HT1080 (cell line): Measurements from ENCODE around the gene CRCP. TPM values are rescaled to one million over a fixed set of nuclear protein-coding genes. Genes with fewer than 3 reads are reported as not detected.
"Not testable (repeated sequence)": the region's sequence is repeated elsewhere in the genome, so short reads cannot be mapped to it uniquely, and the experiment has no call there.

Experiments
- DNase-seq: peaks from one replicate; pipeline ENCODE4 v3.0.0-alpha.2; 2015; ENCODE audit warnings: low read depth
- polyA plus RNA-seq, 2 experiments: library from polyadenylated mRNA; depleted of rRNA; stranded (reverse); fragments of >200 nt; gene quantifications; 2 replicates each; pipeline ENCODE4 v1.2.3, GENCODE V29; 2015
- total RNA-seq: library from RNA; depleted of rRNA; stranded (reverse); fragments of >200 nt; shearing (Covaris generic); gene quantifications from 2 replicates; pipeline ENCODE4 v1.2.3, GENCODE V29; 2014; rRNA removed

The CRCP gene
- total RNA-seq = 24.7 and 30.6 TPM in 2 replicates
- 21.4 and 21.7 TPM in 2 replicates for polyA plus RNA-seq (2015; cell fraction: cytosol; rRNA removed)
- 21.2 and 22.6 TPM in 2 replicates for polyA plus RNA-seq (2015; cell fraction: nucleus; rRNA removed)

DNA sequence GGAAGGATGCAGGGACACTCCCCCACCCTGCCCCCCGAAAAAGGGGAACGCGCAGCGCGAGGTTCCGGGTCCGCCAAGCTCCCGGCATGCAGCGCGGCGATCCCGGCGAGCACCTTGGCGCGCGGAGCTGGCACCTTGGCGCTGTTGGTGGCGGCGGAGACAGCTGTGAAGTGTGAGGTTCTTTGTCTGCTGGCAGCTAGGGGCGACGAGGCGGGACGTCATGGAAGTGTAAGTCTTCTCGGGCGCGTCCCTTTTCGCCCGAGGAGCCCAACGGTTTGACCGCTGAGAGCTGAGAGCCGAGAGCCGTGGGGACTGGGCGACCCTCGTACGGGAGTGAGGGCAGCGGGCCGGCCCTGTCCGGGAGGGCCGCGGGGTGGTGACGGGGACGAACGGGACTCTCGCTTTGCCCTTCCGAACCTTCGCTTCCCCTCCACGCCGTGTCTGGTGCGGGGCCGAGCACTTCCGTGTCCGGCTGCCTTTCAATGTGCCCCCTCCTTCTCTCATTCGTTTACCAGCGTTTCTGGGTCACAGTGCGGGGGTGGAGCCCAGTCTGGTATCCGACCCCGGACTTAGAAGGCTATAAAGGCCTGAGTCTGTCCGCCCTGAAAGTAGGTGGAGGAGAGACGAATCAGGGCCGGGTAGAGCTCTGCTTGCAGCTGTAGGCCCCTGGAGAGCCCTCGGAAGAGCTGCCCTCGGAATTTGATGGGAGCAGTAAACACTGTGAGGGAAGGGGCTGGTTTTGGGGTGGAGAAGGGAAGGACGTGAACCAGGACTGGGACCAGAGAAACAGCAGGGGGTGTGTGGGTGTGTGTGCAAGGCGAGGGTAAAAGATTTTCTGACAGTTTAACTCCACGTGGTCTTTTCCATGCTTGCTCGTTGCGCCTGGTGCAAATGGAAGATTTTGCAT, at the start of gene CRCP:
Gene CRCP, plus strand, starts transcription at position 105 of the 907 bp plus-strand sequence. Its CDS starts 116 bp downstream, at position 221.
- peak; percentile 82 for DNase-seq

GRCh38 chr7:66069732-66070131, 44.9 kb upstream of the CRCP start:
- no peak for DNase-seq

- DNase-seq = no peak
These were observed 44.4 kb upstream of the CRCP start for GRCh38 chr7:66070222-66070621.

- DNase-seq = not testable (repeated sequence)
These were observed 42.4 kb upstream of the CRCP start for GRCh38 chr7:66072208-66072607.

DNA sequence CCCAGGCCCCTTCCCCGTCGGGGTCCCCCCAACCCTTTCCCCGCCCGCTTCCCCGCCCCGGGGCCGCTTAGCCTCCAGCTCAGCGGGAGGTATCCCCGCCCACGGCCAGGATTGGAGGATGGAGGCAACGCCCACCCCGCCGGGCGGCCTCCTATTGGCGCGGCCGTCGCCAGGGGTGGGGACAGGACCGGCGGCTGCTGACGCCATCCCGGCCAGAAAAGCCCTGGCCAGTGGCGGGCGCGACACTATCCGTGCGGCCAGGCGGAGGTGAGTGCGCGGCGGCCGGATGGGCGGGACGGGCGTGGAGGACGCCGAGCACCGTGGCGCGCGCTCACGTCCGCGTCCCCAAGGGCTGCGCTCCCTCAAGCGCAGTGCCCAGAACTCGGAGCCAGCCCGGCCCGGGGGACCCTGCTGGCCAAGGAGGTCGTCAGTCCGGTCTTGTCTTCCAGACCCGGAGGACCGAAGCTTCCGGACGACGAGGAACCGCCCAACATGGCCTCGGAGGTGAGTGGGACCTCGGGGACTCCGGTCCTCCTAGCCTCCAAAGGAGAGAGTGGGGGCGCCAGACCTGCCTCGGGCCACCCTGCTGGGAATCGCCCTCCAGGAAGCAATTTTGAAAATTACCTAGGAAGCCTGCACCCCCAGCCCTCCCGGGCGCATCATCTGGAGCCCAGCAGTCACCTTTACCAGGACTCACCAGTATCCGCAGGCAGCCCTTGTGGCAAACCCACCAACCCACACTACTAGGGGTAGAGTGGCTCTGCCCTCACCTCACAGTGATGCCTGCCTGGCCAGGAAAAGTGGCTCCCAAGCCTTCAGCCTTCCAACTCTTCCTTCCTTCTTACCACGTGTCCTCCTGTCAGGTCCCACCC, 38.8 kb upstream of the CRCP start, which contains the start of gene ASL:
Gene ASL, plus strand, starts transcription at position 230 of the 872 bp plus-strand sequence. Its CDS starts 263 bp downstream, at position 493.
- DNase-seq = peak; percentile 89

DNA sequence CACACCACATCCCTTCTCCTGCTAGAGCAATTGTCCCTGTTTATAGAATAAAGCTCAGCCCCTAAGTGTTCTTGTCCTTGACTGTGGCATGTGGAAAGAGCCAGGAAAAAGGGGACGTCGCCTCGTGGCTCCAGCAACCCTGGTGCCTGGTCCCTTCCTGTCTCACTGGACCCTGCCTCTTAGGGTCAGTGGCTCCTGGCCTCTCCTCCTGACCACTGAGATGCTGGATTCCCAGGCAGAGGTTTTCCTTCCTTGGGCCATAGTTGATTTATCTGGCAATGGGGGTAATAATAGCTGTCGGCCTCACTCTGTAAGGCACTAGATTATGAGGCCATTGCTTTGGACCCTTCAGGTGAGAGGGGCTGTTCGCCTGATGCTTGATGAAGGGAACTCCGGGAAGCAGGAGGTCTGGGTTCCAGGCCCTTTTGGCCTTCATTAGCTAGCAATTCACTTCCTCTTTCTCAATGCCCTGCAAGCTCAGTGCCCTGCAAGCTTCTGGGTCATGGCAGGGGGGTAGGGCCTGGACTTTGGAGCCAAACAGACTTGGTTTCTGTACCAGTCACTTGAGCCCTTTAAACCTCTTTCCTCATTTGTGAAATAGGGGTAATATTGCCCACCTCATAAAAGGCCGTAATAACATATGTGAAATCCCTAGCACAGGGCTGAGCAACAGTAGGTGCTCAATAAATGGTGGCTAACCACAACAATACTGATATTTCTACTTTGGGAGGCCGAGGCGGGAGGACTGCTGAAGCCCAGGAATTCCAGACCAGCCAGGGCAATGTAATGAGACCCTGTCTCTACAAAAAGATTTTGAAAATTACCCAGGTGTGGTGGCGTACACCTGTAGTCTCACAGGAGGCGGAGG, 38.0 kb upstream of the CRCP start:
- DNase-seq = no peak

DNA sequence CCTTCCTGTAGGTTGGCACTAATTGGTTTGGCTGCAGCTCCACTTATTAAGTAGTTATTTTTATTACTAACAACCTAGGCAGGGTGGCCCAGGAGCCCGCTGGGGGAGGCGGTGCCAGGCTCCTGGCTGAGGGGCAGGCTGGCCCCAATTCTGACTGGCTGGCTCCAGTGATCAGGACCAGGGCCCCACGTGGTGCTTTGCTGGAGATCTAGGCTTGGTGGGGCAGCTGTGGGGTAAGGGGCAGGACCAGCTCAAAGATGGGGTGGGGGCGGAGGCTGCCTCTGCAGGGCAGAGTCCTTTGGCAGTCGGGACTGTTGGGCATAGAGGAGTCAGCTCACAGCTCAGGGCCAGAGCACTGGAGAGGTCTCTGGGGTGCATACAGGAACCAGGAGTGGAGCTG, 36.6 kb upstream of the CRCP start:
- DNase-seq = no peak

DNA sequence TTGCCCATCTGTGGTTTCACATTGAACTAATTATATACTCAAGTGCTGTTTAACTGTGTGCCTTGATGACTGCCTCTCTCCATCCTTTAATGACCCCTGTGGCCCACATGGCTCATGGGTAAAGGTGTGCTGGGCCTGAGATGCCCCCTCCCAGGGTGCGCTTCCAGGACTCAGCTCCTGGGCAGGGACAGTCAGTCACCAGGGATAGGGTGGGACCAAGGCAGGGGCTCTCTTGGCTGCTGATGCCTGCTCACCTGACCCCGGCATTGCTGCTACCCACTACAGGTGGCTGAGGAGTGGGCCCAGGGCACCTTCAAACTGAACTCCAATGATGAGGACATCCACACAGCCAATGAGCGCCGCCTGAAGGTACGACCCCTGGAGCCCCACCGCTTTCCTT, 32.6 kb upstream of the CRCP start:
- no peak for DNase-seq

DNA sequence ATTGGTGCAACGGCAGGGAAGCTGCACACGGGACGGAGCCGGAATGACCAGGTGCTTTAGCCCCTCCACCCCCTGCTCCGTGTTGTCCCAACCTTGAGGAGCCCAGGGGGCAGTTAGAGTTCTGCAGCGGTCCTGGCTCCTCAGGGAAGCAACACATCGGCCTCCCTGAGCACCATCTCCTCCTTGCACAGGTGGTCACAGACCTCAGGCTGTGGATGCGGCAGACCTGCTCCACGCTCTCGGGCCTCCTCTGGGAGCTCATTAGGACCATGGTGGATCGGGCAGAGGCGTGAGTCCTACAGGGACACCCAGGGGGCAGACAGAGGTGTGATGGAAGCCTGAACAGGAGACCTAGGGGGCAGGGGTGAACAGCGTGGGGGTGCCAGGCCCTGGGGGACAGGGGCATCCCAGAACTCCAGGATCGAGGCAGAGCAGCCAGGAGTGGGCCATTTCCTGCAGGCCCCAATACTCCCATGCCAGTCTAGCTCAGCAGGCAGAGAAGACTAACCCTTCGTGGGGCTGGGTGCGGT, 31.7 kb upstream of the CRCP start:
- no peak for DNase-seq

DNA sequence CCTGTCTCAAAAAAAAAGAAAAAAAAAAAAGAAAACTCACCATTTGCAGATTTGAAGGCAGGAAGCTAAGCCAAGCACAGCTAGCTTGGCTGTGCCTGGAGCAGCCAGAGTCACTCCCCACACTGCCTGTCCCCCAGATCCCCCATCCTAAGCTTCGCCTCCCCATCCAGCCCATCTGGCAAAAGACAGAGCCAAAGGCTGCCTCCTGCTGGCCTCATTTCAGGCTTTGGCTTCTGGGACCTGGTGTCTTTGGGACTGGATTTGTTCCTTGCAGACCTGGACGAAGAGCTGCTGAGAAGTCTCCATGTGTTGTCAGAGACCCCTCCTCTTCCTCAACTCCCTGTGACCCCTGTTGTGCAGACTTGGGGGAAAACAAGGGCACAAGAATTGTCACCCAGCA, 31.0 kb upstream of the CRCP start:
- no peak for DNase-seq

DNA sequence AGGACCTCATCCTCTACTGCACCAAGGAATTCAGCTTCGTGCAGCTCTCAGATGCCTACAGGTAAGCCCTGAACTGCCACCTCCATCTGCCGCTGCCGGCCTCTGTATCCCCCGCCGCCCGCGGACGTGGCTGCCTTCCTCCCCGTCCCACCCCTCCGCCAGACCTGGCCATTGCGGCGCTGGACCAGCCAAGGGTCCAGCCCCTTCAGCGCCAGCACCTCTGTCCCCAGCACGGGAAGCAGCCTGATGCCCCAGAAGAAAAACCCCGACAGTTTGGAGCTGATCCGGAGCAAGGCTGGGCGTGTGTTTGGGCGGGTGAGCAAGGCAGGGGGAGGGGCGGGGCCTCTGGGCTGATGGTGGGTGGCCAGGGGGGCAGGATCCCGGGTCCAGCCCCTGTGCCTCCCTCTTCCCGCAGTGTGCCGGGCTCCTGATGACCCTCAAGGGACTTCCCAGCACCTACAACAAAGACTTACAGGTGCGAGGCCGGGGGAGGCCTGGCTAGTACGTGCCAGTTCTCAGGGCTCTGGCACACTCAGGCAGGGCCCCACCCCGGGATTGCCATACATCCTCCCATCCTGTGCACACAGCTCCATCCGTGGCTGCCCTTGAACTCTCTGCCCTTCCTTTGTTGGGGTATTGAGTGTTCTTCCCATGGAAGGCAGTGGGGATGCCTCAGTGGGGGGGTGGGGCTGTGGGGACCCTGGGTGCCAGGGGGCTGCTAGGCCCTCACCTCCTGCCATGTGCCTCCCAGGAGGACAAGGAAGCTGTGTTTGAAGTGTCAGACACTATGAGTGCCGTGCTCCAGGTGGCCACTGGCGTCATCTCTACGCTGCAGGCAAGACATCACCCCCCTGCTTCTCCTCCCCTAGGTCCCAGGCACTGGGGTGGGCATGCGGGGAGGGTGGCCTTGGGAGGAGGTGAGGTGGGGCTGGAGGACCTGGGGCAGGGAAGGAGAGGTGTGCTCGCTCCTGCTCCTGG, 25.5 kb upstream of the CRCP start:
- no peak for DNase-seq

DNA sequence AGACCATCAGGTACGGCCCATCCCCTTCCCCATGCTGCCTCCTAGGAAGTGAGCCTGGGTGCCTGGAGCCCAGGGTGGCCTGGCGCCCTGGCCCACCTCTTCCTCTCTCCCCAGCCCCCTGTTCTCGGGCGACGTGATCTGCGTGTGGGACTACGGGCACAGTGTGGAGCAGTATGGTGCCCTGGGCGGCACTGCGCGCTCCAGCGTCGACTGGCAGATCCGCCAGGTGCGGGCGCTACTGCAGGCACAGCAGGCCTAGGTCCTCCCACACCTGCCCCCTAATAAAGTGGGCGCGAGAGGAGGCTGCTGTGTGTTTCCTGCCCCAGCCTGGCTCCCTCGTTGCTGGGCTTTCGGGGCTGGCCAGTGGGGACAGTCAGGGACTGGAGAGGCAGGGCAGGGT, 22.0 kb upstream of the CRCP start:
- DNase-seq = no peak

GRCh38 chr7:66095010-66095409, 19.6 kb upstream of the CRCP start:
- DNase-seq = no peak

DNA sequence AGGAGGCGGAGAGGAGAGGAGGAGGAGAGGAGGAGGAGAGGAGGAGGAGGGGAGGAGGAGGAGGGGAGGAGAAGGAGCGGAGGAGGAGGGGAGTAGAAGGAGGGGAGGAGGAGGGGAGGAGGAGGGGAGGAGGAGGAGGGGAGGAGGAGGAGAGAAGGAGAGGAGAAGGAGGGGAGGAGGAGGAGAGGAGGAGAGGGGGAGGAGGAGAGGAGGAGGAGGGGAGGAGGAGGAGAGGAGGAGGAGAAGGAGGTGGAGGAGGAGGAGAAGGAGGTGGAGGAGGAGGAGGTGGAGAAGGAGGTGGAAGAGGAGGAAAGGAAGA, 15.5 kb upstream of the CRCP start:
- DNase-seq = no peak

- peak; percentile 92 for DNase-seq
These were observed 14.9 kb upstream of the CRCP start for GRCh38 chr7:66099551-66100407.

DNA sequence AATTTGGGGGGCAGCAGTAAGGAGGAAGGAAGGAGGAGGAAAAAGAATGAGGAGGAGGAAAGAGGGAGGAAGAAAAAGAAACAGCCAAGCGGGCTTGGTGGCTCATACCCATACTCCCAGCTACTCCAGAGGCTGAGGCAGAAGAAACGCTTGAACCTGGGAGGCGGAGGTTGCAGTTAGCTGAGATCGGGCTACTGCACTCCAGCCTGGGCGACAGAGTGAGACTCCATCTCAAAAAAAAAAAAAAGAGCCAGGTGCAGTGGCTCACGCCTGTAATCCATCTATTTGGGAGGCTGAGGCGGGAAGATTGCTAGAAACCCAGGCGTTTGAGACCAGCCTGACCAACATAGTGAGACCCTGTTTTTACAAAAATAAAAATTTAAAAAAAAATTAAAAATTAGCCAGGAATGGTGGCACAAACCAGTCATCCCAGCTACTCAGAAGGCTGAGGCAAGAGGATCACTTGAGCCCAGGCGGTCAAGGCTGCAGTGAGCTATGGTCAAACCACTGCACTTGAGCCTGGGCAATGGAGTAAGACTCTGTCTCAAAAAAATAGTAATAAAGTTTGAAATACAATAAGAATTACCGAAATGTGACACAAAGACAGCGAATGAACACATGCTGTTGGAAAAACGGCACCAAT, 14.1 kb upstream of the CRCP start:
- DNase-seq = no peak

DNA sequence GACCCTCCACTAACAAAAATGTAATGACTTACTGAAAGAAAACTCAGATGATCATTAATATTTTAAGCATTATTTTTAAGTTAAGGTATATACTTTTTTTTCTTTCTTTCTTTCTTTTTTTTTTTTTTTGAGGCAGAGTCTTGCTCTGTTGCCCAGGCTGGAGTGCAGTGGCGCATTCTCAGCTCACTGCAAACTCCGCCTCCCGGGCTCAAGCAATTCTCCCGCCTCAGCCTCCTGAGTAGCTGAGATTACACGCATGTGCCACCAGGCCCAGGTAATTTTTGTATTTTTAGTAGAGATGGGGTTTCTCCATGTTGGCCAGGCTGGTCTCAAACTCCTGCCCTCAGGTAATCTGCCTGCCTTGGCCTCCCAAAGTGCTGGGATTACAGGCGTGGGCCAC, 12.5 kb upstream of the CRCP start:
- not testable (repeated sequence) for DNase-seq

DNA sequence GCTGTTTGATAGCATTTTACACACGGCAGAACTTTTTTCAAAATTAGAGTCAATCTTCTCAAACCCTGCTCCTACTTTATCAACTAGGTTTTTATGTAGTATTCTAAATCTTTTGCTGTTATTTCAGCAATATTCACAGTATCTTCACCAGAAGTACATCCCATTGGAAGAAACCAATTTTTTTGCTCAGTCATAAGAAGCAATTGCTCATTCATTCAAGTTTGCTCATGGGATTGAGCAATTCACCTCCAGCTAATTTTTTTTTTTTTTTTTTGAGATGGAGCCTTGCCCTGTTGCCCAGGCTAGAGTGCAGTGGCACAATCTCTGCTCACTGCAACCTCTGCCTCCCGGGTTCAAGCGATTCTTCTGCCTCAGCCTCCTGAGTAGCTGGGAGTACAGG, 10.7 kb upstream of the CRCP start:
- not testable (repeated sequence) for DNase-seq
